H9 (cell line): ENCODE data around the gene KCNAB1. TPM values are rescaled to one million over a fixed set of nuclear protein-coding genes. Genes with fewer than 3 reads are reported as not detected.

Experiments used
- DNase-seq: peaks from one replicate; pipeline ENCODE4 v3.0.0-alpha.2; 2017
- H2AFZ ChIP-seq: one replicate; pipeline ENCODE4 v1.6.1; 2013; ENCODE audit warnings: mild to moderate bottlenecking, low read length, control low read depth, moderate library complexity
- H2AK5ac ChIP-seq: 2 replicates; pipeline ENCODE4 v1.6.1; 2013; ENCODE audit warnings: low read length, control low read depth, mixed read lengths; ENCODE audit not compliant: insufficient read length
- H2BK120ac ChIP-seq: one replicate; pipeline ENCODE4 v1.6.1; 2013; ENCODE audit warnings: low read depth, mild to moderate bottlenecking, low read length, control low read depth, inconsistent platforms; ENCODE audit not compliant: poor library complexity, severe bottlenecking
- H2BK12ac ChIP-seq: 2 replicates; pipeline ENCODE4 v1.6.1; 2013; ENCODE audit warnings: low read length, control low read depth, mixed read lengths, low read depth; ENCODE audit not compliant: insufficient read length
- H2BK15ac ChIP-seq: 2 replicates; pipeline ENCODE4 v1.6.1; 2013; ENCODE audit warnings: low read depth, low read length, control low read depth
- H2BK20ac ChIP-seq: one replicate; pipeline ENCODE4 v1.6.1; 2013; ENCODE audit warnings: low read depth, mild to moderate bottlenecking, low read length, control low read depth, inconsistent platforms; ENCODE audit not compliant: poor library complexity, severe bottlenecking
- H2BK5ac ChIP-seq: 2 replicates; pipeline ENCODE4 v1.6.1; 2013; ENCODE audit warnings: low read length, control low read depth, mixed read lengths; ENCODE audit not compliant: insufficient read length
- H3K14ac ChIP-seq: 2 replicates; pipeline ENCODE4 v1.6.1; 2013; ENCODE audit warnings: low read length, control low read depth; ENCODE audit not compliant: insufficient read depth
- H3K18ac ChIP-seq: 2 replicates; pipeline ENCODE4 v1.6.1; 2013; ENCODE audit warnings: low read depth, mild to moderate bottlenecking, mixed read lengths, low read length, control low read depth; ENCODE audit not compliant: insufficient read length
- H3K23ac ChIP-seq: 2 replicates; pipeline ENCODE4 v1.6.1; 2013; ENCODE audit warnings: low read length, control low read depth, mixed read lengths, low read depth; ENCODE audit not compliant: insufficient read length
- H3K23me2 ChIP-seq: 2 replicates; pipeline ENCODE4 v1.6.1; 2013; ENCODE audit warnings: low read depth, mild to moderate bottlenecking, mixed read lengths, low read length, control low read depth; ENCODE audit not compliant: insufficient read length, poor library complexity, severe bottlenecking
- H3K27ac ChIP-seq: 2 replicates; pipeline ENCODE4 v1.5.1; 2013; ENCODE audit warnings: low read length, control low read depth, mixed read lengths, low read depth; ENCODE audit not compliant: insufficient read length
- H3K27me3 ChIP-seq: 2 replicates; pipeline ENCODE4 v1.6.1; 2013; ENCODE audit warnings: low read length, control low read depth, inconsistent platforms; ENCODE audit not compliant: insufficient read depth
- H3K4ac ChIP-seq: 2 replicates; pipeline ENCODE4 v1.6.1; 2013; ENCODE audit warnings: low read depth, mild to moderate bottlenecking, control low read depth, inconsistent platforms, low read length, moderate library complexity
- H3K4me1 ChIP-seq: 2 replicates; pipeline ENCODE4 v1.6.1; 2013; ENCODE audit warnings: low read length, control low read depth, inconsistent platforms; ENCODE audit not compliant: insufficient read depth
- H3K4me2 ChIP-seq: 2 replicates; pipeline ENCODE4 v1.6.1; 2013; ENCODE audit warnings: low read length, control low read depth, mixed read lengths; ENCODE audit not compliant: insufficient read length, insufficient read depth
- H3K56ac ChIP-seq: 2 replicates; pipeline ENCODE4 v1.6.1; 2013; ENCODE audit warnings: low read depth, mild to moderate bottlenecking, mixed read lengths, low read length, control low read depth; ENCODE audit not compliant: insufficient read length
- H3K79me1 ChIP-seq: 2 replicates; pipeline ENCODE4 v1.6.1; 2013; ENCODE audit warnings: low read depth, mild to moderate bottlenecking, moderate library complexity, low read length, control low read depth, inconsistent platforms; ENCODE audit not compliant: insufficient read depth, poor library complexity, severe bottlenecking
- H3K79me2 ChIP-seq: 2 replicates; pipeline ENCODE4 v1.6.1; 2013; ENCODE audit warnings: low read length, control low read depth, inconsistent platforms; ENCODE audit not compliant: insufficient read depth
- H3K9ac ChIP-seq: 2 replicates; pipeline ENCODE4 v1.6.1; 2013; ENCODE audit warnings: low read length, control low read depth, mixed read lengths; ENCODE audit not compliant: insufficient read length; ENCODE audit errors: extremely low read depth
- H3K9me3 ChIP-seq: one replicate; pipeline ENCODE4 v1.6.1; 2013; ENCODE audit warnings: low read depth, low read length, inconsistent platforms; ENCODE audit not compliant: control insufficient read depth
- H3T11ph ChIP-seq: one replicate; pipeline ENCODE4 v1.6.1; 2013; ENCODE audit warnings: mild to moderate bottlenecking, low read length, control low read depth, inconsistent platforms
- H4K20me1 ChIP-seq: one replicate; pipeline ENCODE4 v1.6.1; 2013; ENCODE audit not compliant: control insufficient read depth, insufficient read length, insufficient read depth
- H4K5ac ChIP-seq: 2 replicates; pipeline ENCODE4 v1.6.1; 2013; ENCODE audit warnings: low read depth, mild to moderate bottlenecking, mixed read lengths, low read length, control low read depth; ENCODE audit not compliant: insufficient read length
- H4K8ac ChIP-seq: replicated peaks from 2 replicates; pipeline ENCODE4 v1.6.1; 2013; ENCODE audit warnings: low read length, control low read depth, mixed read lengths, low read depth; ENCODE audit not compliant: insufficient read length
- H4K91ac ChIP-seq: 2 replicates; pipeline ENCODE4 v1.6.1; 2013; ENCODE audit warnings: low read depth, mild to moderate bottlenecking, moderate library complexity, mixed read lengths, low read length, control low read depth; ENCODE audit not compliant: insufficient read length
- H3K27ac Mint-ChIP-seq, 3 experiments: 2 replicates in 2 of 3; 3 replicates in 1 of 3; pipeline ENCODE4 v1.8.0; 2020 to 2021; ENCODE audit warnings: mixed read lengths in 3 of 3, mild to moderate bottlenecking in 1 of 3, moderate library complexity in 1 of 3
- H3K27me3 Mint-ChIP-seq: 2 replicates; pipeline ENCODE4 v1.8.0; 2021; ENCODE audit warnings: low read depth, mild to moderate bottlenecking, moderate library complexity, mixed read lengths
- H3K36me3 Mint-ChIP-seq, 3 experiments: 2 replicates in 2 of 3; 3 replicates in 1 of 3; pipeline ENCODE4 v1.8.0; 2020 to 2021; ENCODE audit warnings: low read depth in 3 of 3, mixed read lengths in 3 of 3; ENCODE audit not compliant: insufficient read depth in 1 of 3
- H3K4me1 Mint-ChIP-seq, 2 experiments: 2 replicates each; pipeline ENCODE4 v1.8.0; 2020; ENCODE audit warnings: mixed read lengths in 2 of 2
- H3K4me3 Mint-ChIP-seq, 2 experiments: 2 replicates in 1 of 2; 3 replicates in 1 of 2; pipeline ENCODE4 v1.8.0; 2020 to 2021; ENCODE audit warnings: mild to moderate bottlenecking in 2 of 2, mixed read lengths in 2 of 2, moderate library complexity in 1 of 2
- H3K9me3 Mint-ChIP-seq, 2 experiments: 2 replicates in 1 of 2; 3 replicates in 1 of 2; pipeline ENCODE4 v1.8.0; 2020; ENCODE audit warnings: mild to moderate bottlenecking in 2 of 2, mixed read lengths in 2 of 2, moderate library complexity in 1 of 2
- WGBS: extraction: QIAGEN DNeasy Blood & Tissue Kit; methylation state at CpG from one replicate; pipeline ENCODE4 v1.1.7; 2013; ENCODE audit warnings: missing lambda C conversion rate, low lambda C conversion rate, mixed read lengths; ENCODE audit not compliant: insufficient read length; ENCODE audit errors: extremely low coverage; 5-methylcytosine and 5-hydroxymethylcytosine counted together
- total RNA-seq: library from RNA; stranded (reverse); gene quantifications from 2 replicates; pipeline ENCODE4 v1.2.1, GENCODE V29; 2021
- TF ChIP-seq, protein P1 (sequence below): fragments of 200-600 bp; sonication (generic); conservative IDR thresholded peaks from 3 replicates; pipeline ENCODE4 v1.8.0; 2021; ENCODE audit warnings: antibody characterized with exemption, mild to moderate bottlenecking

Gene KCNAB1
- total RNA-seq, 1 experiment from 2014 or later: 3.7 TPM

DNA sequence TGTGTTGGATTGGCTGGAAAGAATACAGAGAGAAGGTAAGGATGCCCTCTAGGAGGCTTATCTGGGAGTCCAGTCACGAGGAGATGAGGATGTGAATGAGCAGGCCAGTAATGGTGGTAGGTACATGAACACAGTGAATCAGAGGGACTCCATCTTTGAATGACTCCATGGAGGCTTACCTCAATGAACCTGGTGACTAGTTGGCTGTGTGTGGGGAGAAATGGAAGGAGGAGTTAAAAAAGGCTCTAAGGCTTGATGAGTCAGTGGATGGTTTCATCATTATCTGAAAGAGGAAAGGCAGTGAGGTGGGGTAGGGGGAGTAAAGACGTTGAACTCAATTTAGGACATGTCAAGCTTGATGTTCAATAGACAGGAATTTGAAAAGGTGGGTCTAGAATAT lies 61.1 kb downstream of the KCNAB1 start:
- H3K4me3 Mint-ChIP-seq: no peak overlapping the region
- H3K56ac ChIP-seq: no peak overlapping the region
- WGBS: no CpG with 5 or more reads among the region's 2 CpGs

More for the DNA sequence above, 61.1 kb downstream of the KCNAB1 start:
- Histone ChIP-seq H3K27ac (no peak overlapping the region), H2BK20ac (no peak overlapping the region), H3K18ac (no peak overlapping the region), H2AFZ (no peak overlapping the region), H3K4me1 (no peaks in the 10 kb centered on the region), H3K27me3 (no peaks in the 10 kb centered on the region), H3K9me3 (no peaks in the 10 kb centered on the region), H2BK15ac (no peak overlapping the region), H4K8ac (no peak overlapping the region), H3K23me2 (no peaks in the 10 kb centered on the region), H3K23ac (no peak overlapping the region), H3K4ac (no peak overlapping the region), H3K79me1 (no peaks in the 10 kb centered on the region), H2AK5ac (no peak overlapping the region), H2BK12ac (no peak overlapping the region), H4K20me1 (no peaks in the 10 kb centered on the region), H3T11ph (no peak overlapping the region), H3K79me2 (no peaks in the 10 kb centered on the region), H3K14ac (no peak overlapping the region), H2BK120ac (no peak overlapping the region), H3K4me2 (no peak overlapping the region), H3K9ac (no peak overlapping the region), H4K91ac (no peak overlapping the region), H2BK5ac (no peak overlapping the region), H4K5ac (no peak overlapping the region)
- TF ChIP-seq, protein P1, sequence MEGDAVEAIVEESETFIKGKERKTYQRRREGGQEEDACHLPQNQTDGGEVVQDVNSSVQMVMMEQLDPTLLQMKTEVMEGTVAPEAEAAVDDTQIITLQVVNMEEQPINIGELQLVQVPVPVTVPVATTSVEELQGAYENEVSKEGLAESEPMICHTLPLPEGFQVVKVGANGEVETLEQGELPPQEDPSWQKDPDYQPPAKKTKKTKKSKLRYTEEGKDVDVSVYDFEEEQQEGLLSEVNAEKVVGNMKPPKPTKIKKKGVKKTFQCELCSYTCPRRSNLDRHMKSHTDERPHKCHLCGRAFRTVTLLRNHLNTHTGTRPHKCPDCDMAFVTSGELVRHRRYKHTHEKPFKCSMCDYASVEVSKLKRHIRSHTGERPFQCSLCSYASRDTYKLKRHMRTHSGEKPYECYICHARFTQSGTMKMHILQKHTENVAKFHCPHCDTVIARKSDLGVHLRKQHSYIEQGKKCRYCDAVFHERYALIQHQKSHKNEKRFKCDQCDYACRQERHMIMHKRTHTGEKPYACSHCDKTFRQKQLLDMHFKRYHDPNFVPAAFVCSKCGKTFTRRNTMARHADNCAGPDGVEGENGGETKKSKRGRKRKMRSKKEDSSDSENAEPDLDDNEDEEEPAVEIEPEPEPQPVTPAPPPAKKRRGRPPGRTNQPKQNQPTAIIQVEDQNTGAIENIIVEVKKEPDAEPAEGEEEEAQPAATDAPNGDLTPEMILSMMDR: no peak
- Mint-ChIP-seq H3K4me1 (peaks cover 4% of the 10 kb centered on the region in 2 experiments; a peak in 2 of 4 replicates), H3K9me3 (no peaks in the 10 kb centered on the region; a peak in 1 of 5 replicates), H3K36me3 (no peaks in the 10 kb centered on the region), H3K27ac (no peak overlapping the region), H3K27me3 (no peaks in the 10 kb centered on the region; the same call in 1 of the 2 replicates)
- no peak for DNase-seq
